Thoracic aorta (tissue), 2 donors: ENCODE results near the gene MRPL39. TPM values are rescaled to one million over a fixed set of nuclear protein-coding genes. Genes with fewer than 3 reads are reported as not detected.
A peak's percentile ranks its signal among the peaks of the same experiment; 100 is the strongest.

ENCODE experiments used
- ATAC-seq: fragments of 150-250 bp; one replicate; pipeline ENCODE4 v1.8.0; 2017; ENCODE audit warnings: low read depth; ENCODE audit not compliant: insufficient number of reproducible peaks, low FRiP score
- DNase-seq: peaks from one replicate; pipeline ENCODE4 v3.0.0-alpha.2; 2020; ENCODE audit warnings: low spot score
- H3K27ac ChIP-seq, 2 donors: fragments of 200-600 bp; sonication (generic); 1 replicate in 1 of 2; 2 replicates in 1 of 2; pipeline ENCODE4 v1.5.1; 2016; ENCODE audit warnings: mild to moderate bottlenecking in 2 of 2, moderate library complexity in 2 of 2
- H3K27me3 ChIP-seq: fragments of 200-600 bp; sonication (generic); replicated peaks from 2 replicates; pipeline ENCODE4 v1.6.0; 2016; ENCODE audit warnings: mild to moderate bottlenecking; ENCODE audit not compliant: insufficient read depth
- H3K36me3 ChIP-seq: fragments of 200-600 bp; sonication (generic); one replicate; pipeline ENCODE4 v1.5.1; 2016
- H3K4me1 ChIP-seq, 2 donors: fragments of 200-600 bp; sonication (generic); 1 replicate in 1 of 2; 2 replicates in 1 of 2; pipeline versions ENCODE4 v1.5.1 to v1.6.0; 2016; ENCODE audit warnings: low read depth in 2 of 2, mild to moderate bottlenecking in 1 of 2; ENCODE audit not compliant: control insufficient read depth in 1 of 2
- H3K4me3 ChIP-seq: fragments of 200-600 bp; sonication (generic); 2 replicates; pipeline ENCODE4 v1.5.1; 2016; ENCODE audit warnings: mild to moderate bottlenecking
- H3K9me3 ChIP-seq: fragments of 200-600 bp; sonication (generic); 2 replicates; pipeline ENCODE4 v1.5.1; 2016
- CTCF ChIP-seq: fragments of 200-600 bp; sonication (generic); IDR thresholded peaks from one replicate; pipeline ENCODE4 v1.5.1; 2019; ENCODE audit warnings: antibody characterized with exemption
- total RNA-seq, 2 donors: library from RNA; depleted of rRNA; stranded (reverse); fragments of >200 nt; gene quantifications; one replicate each; pipeline versions ENCODE4 v1.1.0 to v1.2.3, GENCODE V29; 2016

Gene MRPL39
- total RNA-seq, 2 donors from 2014 or later, result 6.6 to 16.8 TPM

DNA sequence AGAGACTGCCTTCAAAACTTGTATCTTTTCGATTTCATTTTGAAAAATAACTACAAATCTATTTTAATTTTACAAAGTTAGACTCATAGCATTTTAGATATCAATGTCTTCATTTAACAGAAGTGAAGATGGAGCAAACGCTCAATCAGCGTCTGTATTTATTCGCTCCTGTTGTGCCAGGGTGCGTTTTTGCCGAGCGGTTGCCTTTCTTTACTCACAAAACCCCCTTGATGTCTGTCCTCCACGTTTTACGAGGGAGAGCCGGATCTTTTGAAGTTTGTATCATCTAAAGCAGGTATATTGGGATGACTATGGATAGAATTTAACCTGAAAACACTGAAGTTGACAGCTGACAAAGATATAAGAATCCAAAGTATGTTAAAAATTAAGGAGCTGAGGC lies 44.6 kb downstream of the MRPL39 start:
- DNase-seq (no peak), ATAC-seq (no peak)
- Histone ChIP-seq H3K4me1 (peaks cover 7 to 32% of the 10 kb centered on the region in 2 donors), H3K27ac (peak overlapping the region in 1 of 2 donors; percentile 76), H3K27me3 (no peaks in the 10 kb centered on the region), H3K9me3 (no peaks in the 10 kb centered on the region), H3K4me3 (peak overlapping the region; percentile 86), H3K36me3 (no peaks in the 10 kb centered on the region)
- no peak for TF ChIP-seq CTCF

DNA sequence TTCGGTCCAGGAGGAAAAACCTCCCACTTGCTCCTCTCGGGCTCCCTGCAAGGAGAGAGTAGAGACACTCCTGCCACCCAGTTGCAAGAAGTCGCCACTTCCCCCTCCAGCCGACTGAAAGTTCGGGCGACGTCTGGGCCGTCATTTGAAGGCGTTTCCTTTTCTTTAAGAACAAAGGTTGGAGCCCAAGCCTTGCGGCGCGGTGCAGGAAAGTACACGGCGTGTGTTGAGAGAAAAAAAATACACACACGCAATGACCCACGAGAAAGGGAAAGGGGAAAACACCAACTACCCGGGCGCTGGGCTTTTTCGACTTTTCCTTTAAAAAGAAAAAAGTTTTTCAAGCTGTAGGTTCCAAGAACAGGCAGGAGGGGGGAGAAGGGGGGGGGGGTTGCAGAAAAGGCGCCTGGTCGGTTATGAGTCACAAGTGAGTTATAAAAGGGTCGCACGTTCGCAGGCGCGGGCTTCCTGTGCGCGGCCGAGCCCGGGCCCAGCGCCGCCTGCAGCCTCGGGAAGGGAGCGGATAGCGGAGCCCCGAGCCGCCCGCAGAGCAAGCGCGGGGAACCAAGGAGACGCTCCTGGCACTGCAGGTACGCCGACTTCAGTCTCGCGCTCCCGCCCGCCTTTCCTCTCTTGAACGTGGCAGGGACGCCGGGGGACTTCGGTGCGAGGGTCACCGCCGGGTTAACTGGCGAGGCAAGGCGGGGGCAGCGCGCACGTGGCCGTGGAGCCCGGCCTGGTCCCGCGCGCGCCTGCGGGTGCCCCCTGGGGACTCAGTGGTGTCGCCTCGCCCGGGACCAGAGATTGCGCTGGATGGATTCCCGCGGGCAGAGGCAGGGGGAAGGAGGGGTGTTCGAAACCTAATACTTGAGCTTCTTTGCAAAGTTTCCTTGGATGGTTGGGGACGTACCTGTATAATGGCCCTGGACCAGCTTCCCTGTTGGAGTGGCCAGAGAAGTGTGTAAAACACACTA lies 45.3 kb downstream of the MRPL39 start:
- peak overlapping the region; percentile 71 to 76 for H3K27ac ChIP-seq

GRCh38 chr21:25560891-25561290 lies 46.4 kb downstream of the MRPL39 start:
- Histone ChIP-seq H3K27me3 (no peaks in the 10 kb centered on the region), H3K27ac (peak overlapping the region; percentile 71 to 76), H3K4me1 (peaks cover 7 to 30% of the 10 kb centered on the region in 2 donors), H3K4me3 (peak overlapping the region; percentile 86), H3K36me3 (no peaks in the 10 kb centered on the region), H3K9me3 (no peaks in the 10 kb centered on the region)
- DNase-seq, result no peak
- no peak for ATAC-seq
- TF ChIP-seq CTCF, result no peak

More for the DNA sequence above, 45.3 kb downstream of the MRPL39 start:
- DNase-seq, result no peak
- Histone ChIP-seq H3K9me3 (no peaks in the 10 kb centered on the region), H3K36me3 (no peaks in the 10 kb centered on the region), H3K4me3 (peak overlapping the region; percentile 86), H3K4me1 (peaks cover 7 to 30% of the 10 kb centered on the region in 2 donors), H3K27me3 (no peaks in the 10 kb centered on the region)
- peak; percentile 41 for TF ChIP-seq CTCF
- peak; percentile 73 for ATAC-seq

- TF ChIP-seq CTCF, result no peak
- no peak for DNase-seq
- H3K4me1 ChIP-seq, result peaks cover 7 to 30% of the 10 kb centered on the region in 2 donors
- no peaks in the 10 kb centered on the region for H3K27me3 ChIP-seq
- no peak for ATAC-seq
- H3K27ac ChIP-seq, result no peak overlapping the region
- H3K4me3 ChIP-seq, result no peak overlapping the region
- no peaks in the 10 kb centered on the region for H3K36me3 ChIP-seq
- H3K9me3 ChIP-seq, result no peaks in the 10 kb centered on the region
Observed at GRCh38 chr21:25560271-25560685, 47.0 kb downstream of the MRPL39 start.

GRCh38 chr21:25559746-25560145 lies 47.5 kb downstream of the MRPL39 start:
- no peaks in the 10 kb centered on the region for H3K36me3 ChIP-seq
- DNase-seq, result no peak
- H3K9me3 ChIP-seq, result no peaks in the 10 kb centered on the region
- no peaks in the 10 kb centered on the region for H3K27me3 ChIP-seq
- peaks cover 7 to 30% of the 10 kb centered on the region in 2 donors for H3K4me1 ChIP-seq
- no peak overlapping the region for H3K27ac ChIP-seq
- H3K4me3 ChIP-seq, result no peak overlapping the region
- no peak for ATAC-seq
- TF ChIP-seq CTCF, result no peak
